SH-SY5Y (cell line): ENCODE data around the gene PLK5.

Experiments used
- GATA2 ChIP-seq: IDR thresholded peaks from 2 replicates; pipeline ENCODE4 v1.6.1; 2011; ENCODE audit warnings: mild to moderate bottlenecking, low read depth, low read length
- GATA3 ChIP-seq: IDR thresholded peaks from 2 replicates; pipeline ENCODE4 v1.6.1; 2011; ENCODE audit warnings: low read depth, mild to moderate bottlenecking, low read length, moderate library complexity

- TF ChIP-seq GATA3 (no peak), GATA2 (no peak)
Measured at GRCh38 chr19:1584500-1585242, 60.8 kb downstream of the PLK5 start.
